Astrocyte (in vitro differentiated cells and primary cell): ENCODE results near the gene LORICRIN. TPM values are rescaled to one million over a fixed set of nuclear protein-coding genes. Genes with fewer than 3 reads are reported as not detected.

ENCODE experiments used
- DNase-seq: peaks from one replicate; pipeline ENCODE4 v3.0.0-alpha.2; 2010; ENCODE audit warnings: low read depth
- FAIRE-seq: peaks from 2 replicates; lab custom pipeline; 2011; peaks lifted over from hg19 to GRCh38; lab: Jason Lieb, UNC
- H2AFZ ChIP-seq: 2 replicates; pipeline ENCODE4 v1.6.0; 2012; ENCODE audit warnings: low read depth, low read length, inconsistent platforms
- H3K27ac ChIP-seq: 2 replicates; pipeline ENCODE4 v1.5.1; 2011; ENCODE audit warnings: low read depth, low read length, inconsistent platforms
- H3K27me3 ChIP-seq: 2 replicates; pipeline ENCODE4 v1.6.0; 2011; ENCODE audit warnings: low read length, inconsistent platforms; ENCODE audit not compliant: insufficient read depth
- H3K36me3 ChIP-seq: 2 replicates; pipeline ENCODE4 v1.5.1; 2011; ENCODE audit warnings: low read length, inconsistent platforms; ENCODE audit not compliant: insufficient read depth
- H3K4me1 ChIP-seq: 2 replicates; pipeline ENCODE4 v1.5.1; 2011; ENCODE audit warnings: low read length, inconsistent platforms; ENCODE audit not compliant: insufficient read depth
- H3K4me2 ChIP-seq: 2 replicates; pipeline ENCODE4 v1.6.0; 2012; ENCODE audit warnings: low read length, inconsistent platforms
- H3K4me3 ChIP-seq: 2 replicates; pipeline ENCODE4 v1.5.1; 2011; ENCODE audit warnings: low read depth, mild to moderate bottlenecking, low read length, inconsistent platforms; ENCODE audit not compliant: insufficient read depth
- H3K79me2 ChIP-seq: 2 replicates; pipeline ENCODE4 v1.6.0; 2012; ENCODE audit warnings: mild to moderate bottlenecking, low read length, inconsistent platforms; ENCODE audit not compliant: insufficient read depth
- H3K9ac ChIP-seq: 2 replicates; pipeline ENCODE4 v1.6.0; 2012; ENCODE audit warnings: mild to moderate bottlenecking, low read length, inconsistent platforms
- H3K9me3 ChIP-seq: 2 replicates; pipeline ENCODE4 v1.5.1; 2012; ENCODE audit warnings: low read depth, mild to moderate bottlenecking, low read length, inconsistent platforms; ENCODE audit not compliant: insufficient read depth
- H4K20me1 ChIP-seq: 2 replicates; pipeline ENCODE4 v1.6.0; 2012; ENCODE audit warnings: low read length, inconsistent platforms; ENCODE audit not compliant: insufficient read depth
- H3K27ac Mint-ChIP-seq: one replicate; pipeline ENCODE4 v1.8.0; 2021; ENCODE audit warnings: mild to moderate bottlenecking, mixed read lengths; ENCODE audit not compliant: unreplicated experiment
- H3K27me3 Mint-ChIP-seq: one replicate; pipeline ENCODE4 v1.8.0; 2021; ENCODE audit warnings: low read depth, mixed read lengths; ENCODE audit not compliant: unreplicated experiment
- H3K36me3 Mint-ChIP-seq: one replicate; pipeline ENCODE4 v1.8.0; 2021; ENCODE audit warnings: low read depth, mixed read lengths; ENCODE audit not compliant: unreplicated experiment
- H3K4me1 Mint-ChIP-seq: one replicate; pipeline ENCODE4 v1.8.0; 2021; ENCODE audit warnings: low read depth, mixed read lengths; ENCODE audit not compliant: unreplicated experiment
- H3K4me3 Mint-ChIP-seq: one replicate; pipeline ENCODE4 v1.8.0; 2021; ENCODE audit warnings: mild to moderate bottlenecking, moderate library complexity, mixed read lengths; ENCODE audit not compliant: unreplicated experiment
- H3K9me3 Mint-ChIP-seq: one replicate; pipeline ENCODE4 v1.8.0; 2021; ENCODE audit warnings: mild to moderate bottlenecking, mixed read lengths; ENCODE audit not compliant: unreplicated experiment
- EZH2 ChIP-seq: IDR thresholded peaks from 2 replicates; pipeline ENCODE4 v1.6.1; 2012; ENCODE audit warnings: mild to moderate bottlenecking, low read length, inconsistent platforms; ENCODE audit not compliant: insufficient read depth
- total RNA-seq: library from RNA; stranded (reverse); gene quantifications from 2 replicates; pipeline ENCODE4 v1.2.1, GENCODE V29; 2021
- TF ChIP-seq, protein P1 (sequence below): IDR thresholded peaks from 2 replicates; pipeline ENCODE4 v1.5.1; 2011; ENCODE audit warnings: low read depth, mild to moderate bottlenecking, inconsistent platforms, low read length, moderate library complexity; ENCODE audit not compliant: insufficient read depth

Gene LORICRIN
- total RNA-seq, 1 donor from 2014 or later = not detected

DNA sequence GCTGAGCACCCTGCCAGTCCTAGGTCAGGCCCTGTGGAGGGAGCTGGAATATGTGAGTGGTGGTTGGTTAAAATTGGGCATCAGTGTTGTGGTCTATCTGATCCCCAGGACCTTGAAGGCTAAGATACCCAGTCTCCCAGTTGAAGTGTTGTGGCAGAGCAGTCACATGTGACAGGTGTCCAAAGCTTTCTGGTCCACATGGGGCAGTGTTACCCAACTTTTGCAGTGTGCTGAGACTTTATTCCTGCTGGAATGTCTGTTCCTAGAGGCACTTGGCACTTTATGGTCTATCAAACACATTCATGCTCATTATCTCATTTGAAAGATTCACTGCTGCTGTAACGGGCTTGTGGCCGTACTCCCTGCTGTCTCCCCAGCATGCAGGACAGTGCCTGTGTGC is 21.0 kb upstream of the LORICRIN start:
- H3K4me1 ChIP-seq = no peaks in the 10 kb centered on the region
- no peak for TF ChIP-seq EZH2
- TF ChIP-seq, protein P1, sequence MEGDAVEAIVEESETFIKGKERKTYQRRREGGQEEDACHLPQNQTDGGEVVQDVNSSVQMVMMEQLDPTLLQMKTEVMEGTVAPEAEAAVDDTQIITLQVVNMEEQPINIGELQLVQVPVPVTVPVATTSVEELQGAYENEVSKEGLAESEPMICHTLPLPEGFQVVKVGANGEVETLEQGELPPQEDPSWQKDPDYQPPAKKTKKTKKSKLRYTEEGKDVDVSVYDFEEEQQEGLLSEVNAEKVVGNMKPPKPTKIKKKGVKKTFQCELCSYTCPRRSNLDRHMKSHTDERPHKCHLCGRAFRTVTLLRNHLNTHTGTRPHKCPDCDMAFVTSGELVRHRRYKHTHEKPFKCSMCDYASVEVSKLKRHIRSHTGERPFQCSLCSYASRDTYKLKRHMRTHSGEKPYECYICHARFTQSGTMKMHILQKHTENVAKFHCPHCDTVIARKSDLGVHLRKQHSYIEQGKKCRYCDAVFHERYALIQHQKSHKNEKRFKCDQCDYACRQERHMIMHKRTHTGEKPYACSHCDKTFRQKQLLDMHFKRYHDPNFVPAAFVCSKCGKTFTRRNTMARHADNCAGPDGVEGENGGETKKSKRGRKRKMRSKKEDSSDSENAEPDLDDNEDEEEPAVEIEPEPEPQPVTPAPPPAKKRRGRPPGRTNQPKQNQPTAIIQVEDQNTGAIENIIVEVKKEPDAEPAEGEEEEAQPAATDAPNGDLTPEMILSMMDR = no peak
- no peak overlapping the region for H3K4me3 ChIP-seq
- no peak overlapping the region for H3K4me3 Mint-ChIP-seq
- no peaks in the 10 kb centered on the region for H3K4me1 Mint-ChIP-seq
- H3K9me3 Mint-ChIP-seq = no peaks in the 10 kb centered on the region
- H3K9me3 ChIP-seq = no peaks in the 10 kb centered on the region
- H3K36me3 Mint-ChIP-seq = no peaks in the 10 kb centered on the region
- H2AFZ ChIP-seq = no peak overlapping the region
- no peak overlapping the region for H3K9ac ChIP-seq
- no peak overlapping the region for H3K27ac ChIP-seq
- no peaks in the 10 kb centered on the region for H3K27me3 Mint-ChIP-seq
- no peaks in the 10 kb centered on the region for H3K36me3 ChIP-seq
- no peaks in the 10 kb centered on the region for H3K79me2 ChIP-seq
- H3K27me3 ChIP-seq = no peaks in the 10 kb centered on the region
- no peaks in the 10 kb centered on the region for H4K20me1 ChIP-seq
- FAIRE-seq (no peak), DNase-seq (no peak)
- no peak overlapping the region for H3K27ac Mint-ChIP-seq
- no peak overlapping the region for H3K4me2 ChIP-seq

DNA sequence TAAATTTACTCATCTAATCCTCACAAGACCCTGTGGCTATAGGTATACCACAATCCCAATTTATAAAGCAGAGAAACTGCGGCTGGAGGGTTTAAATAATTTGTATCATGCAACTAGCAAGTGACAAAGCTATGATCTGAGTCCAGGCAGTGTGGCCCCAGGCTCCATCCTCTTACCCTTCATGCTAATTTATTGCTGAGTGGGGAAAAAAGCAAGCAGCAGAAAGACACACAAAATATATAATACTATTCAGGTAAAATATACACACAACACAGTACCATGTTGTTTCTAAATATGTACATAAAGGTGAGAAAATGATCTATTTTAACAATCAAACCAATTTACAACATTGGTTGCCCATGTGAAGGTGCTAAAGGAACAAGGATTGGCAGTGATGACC is 17.3 kb upstream of the LORICRIN start:
- Mint-ChIP-seq H3K4me3 (no peak overlapping the region), H3K4me1 (no peaks in the 10 kb centered on the region), H3K9me3 (no peaks in the 10 kb centered on the region), H3K36me3 (no peaks in the 10 kb centered on the region), H3K27ac (no peak overlapping the region), H3K27me3 (peaks cover 2% of the 10 kb centered on the region)
- FAIRE-seq (no peak), DNase-seq (no peak)
- Histone ChIP-seq H3K27me3 (no peaks in the 10 kb centered on the region), H3K9me3 (no peaks in the 10 kb centered on the region), H2AFZ (no peak overlapping the region), H3K4me1 (no peaks in the 10 kb centered on the region), H3K79me2 (no peaks in the 10 kb centered on the region), H3K27ac (no peak overlapping the region), H3K4me3 (no peak overlapping the region), H3K4me2 (no peak overlapping the region), H4K20me1 (no peaks in the 10 kb centered on the region), H3K9ac (no peak overlapping the region), H3K36me3 (no peaks in the 10 kb centered on the region)
- TF ChIP-seq, protein P1 = no peak
- no peak for TF ChIP-seq EZH2

DNA sequence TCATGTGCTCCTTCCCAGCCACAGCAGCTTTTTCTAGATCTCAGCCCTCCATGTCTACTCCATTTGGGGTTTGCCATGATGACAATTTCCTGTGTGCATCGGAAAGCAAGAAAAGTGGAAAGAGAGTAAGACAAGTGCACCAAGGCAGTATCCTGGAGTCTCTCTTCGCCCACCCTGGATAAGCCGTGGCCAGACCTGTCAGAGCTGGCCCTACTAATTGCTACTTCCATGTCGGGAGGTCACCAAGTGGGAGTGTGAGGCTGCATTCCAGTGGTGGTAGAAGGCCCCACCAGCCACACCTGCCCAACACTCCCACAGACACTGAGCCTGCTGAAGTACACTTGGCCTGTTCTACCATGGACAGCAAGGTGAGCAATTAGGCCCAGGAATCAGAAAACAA is 14.0 kb upstream of the LORICRIN start:
- Histone ChIP-seq H3K79me2 (no peaks in the 10 kb centered on the region), H3K4me3 (no peak overlapping the region), H3K9me3 (no peaks in the 10 kb centered on the region), H3K27ac (no peak overlapping the region), H4K20me1 (no peaks in the 10 kb centered on the region), H3K27me3 (no peaks in the 10 kb centered on the region), H2AFZ (no peak overlapping the region), H3K36me3 (no peaks in the 10 kb centered on the region), H3K4me1 (no peaks in the 10 kb centered on the region), H3K9ac (no peak overlapping the region), H3K4me2 (no peak overlapping the region)
- H3K9me3 Mint-ChIP-seq = no peaks in the 10 kb centered on the region
- peaks cover 7% of the 10 kb centered on the region for H3K27me3 Mint-ChIP-seq
- H3K27ac Mint-ChIP-seq = no peak overlapping the region
- TF ChIP-seq, protein P1 = no peak
- TF ChIP-seq EZH2 = no peak
- H3K4me3 Mint-ChIP-seq = no peak overlapping the region
- no peaks in the 10 kb centered on the region for H3K4me1 Mint-ChIP-seq
- FAIRE-seq (no peak), DNase-seq (no peak)
- no peaks in the 10 kb centered on the region for H3K36me3 Mint-ChIP-seq
